H1 (cell line): ENCODE measurements around the gene HOXB7.

Experiments used
- POLR2AphosphoS5 ChIP-seq: IDR thresholded peaks from 2 replicates; pipeline ENCODE4 v1.6.1; 2011; ENCODE audit warnings: low read depth, low read length
- SIX5 ChIP-seq: IDR thresholded peaks from 2 replicates; pipeline ENCODE4 v1.6.1; 2011; ENCODE audit warnings: mild to moderate bottlenecking, low read depth, low read length

GRCh38 chr17:48588528-48588927 lies 22.3 kb downstream of the HOXB7 start:
- TF ChIP-seq POLR2AphosphoS5 = no peak
- no peak for TF ChIP-seq SIX5
